GM06990 (cell line): ENCODE results near the gene LSP1.
"Not testable (repeated sequence)": the region's sequence is repeated elsewhere in the genome, so short reads cannot be mapped to it uniquely, and the experiment has no call there.

Source experiments
- DNase-seq: peaks from one replicate; pipeline ENCODE4 v3.0.0-alpha.2; 2011; ENCODE audit not compliant: insufficient read length; ENCODE audit errors: extremely low read depth
- H3K27me3 ChIP-seq: replicated peaks from 2 replicates; pipeline ENCODE4 v1.6.0; 2011; ENCODE audit warnings: low read length; ENCODE audit not compliant: control insufficient read depth, insufficient read depth
- H3K36me3 ChIP-seq: 2 replicates; pipeline ENCODE4 v1.5.1; 2011; ENCODE audit warnings: low read length; ENCODE audit not compliant: control insufficient read depth, insufficient read depth
- H3K4me3 ChIP-seq: replicated peaks from 2 replicates; pipeline ENCODE4 v1.5.1; 2011; ENCODE audit warnings: low read depth, mild to moderate bottlenecking, control low read depth, low read length
- CTCF ChIP-seq: IDR thresholded peaks from 2 replicates; pipeline ENCODE4 v1.5.1; 2011; ENCODE audit warnings: low read length, control low read depth, mild to moderate bottlenecking, inconsistent platforms; ENCODE audit not compliant: insufficient read depth, poor library complexity, severe bottlenecking

The LSP1 gene

GRCh38 chr11:1936781-1937615, 84.1 kb downstream of the LSP1 start:
- TF ChIP-seq CTCF, result no peak
- H3K27me3 ChIP-seq, result no peaks in the 10 kb centered on the region; the same call in 1 of the 2 replicates
- no peak overlapping the region for H3K4me3 ChIP-seq
- H3K36me3 ChIP-seq, result no peaks in the 10 kb centered on the region
- no peak for DNase-seq

- H3K27me3 ChIP-seq, result no peaks in the 10 kb centered on the region; the same call in 1 of the 2 replicates
- no peak for TF ChIP-seq CTCF
- H3K36me3 ChIP-seq, result no peaks in the 10 kb centered on the region
- DNase-seq, result no peak
- H3K4me3 ChIP-seq, result no peak overlapping the region
Measured at GRCh38 chr11:1937616-1938342, 84.9 kb downstream of the LSP1 start.

- no peak for DNase-seq
- Histone ChIP-seq H3K4me3 (no peak overlapping the region), H3K36me3 (no peaks in the 10 kb centered on the region), H3K27me3 (no peaks in the 10 kb centered on the region; the same call in 1 of the 2 replicates)
- TF ChIP-seq CTCF, result no peak
Measured at GRCh38 chr11:1938343-1939005, 85.6 kb downstream of the LSP1 start.

GRCh38 chr11:1939006-1939625, 86.2 kb downstream of the LSP1 start:
- no peak for TF ChIP-seq CTCF

GRCh38 chr11:1939788-1940187, 86.9 kb downstream of the LSP1 start:
- H3K36me3 ChIP-seq, DNase-seq, H3K4me3 ChIP-seq, H3K27me3 ChIP-seq: not testable (repeated sequence)

More at GRCh38 chr11:1939006-1939625, 86.2 kb downstream of the LSP1 start:
- Histone ChIP-seq H3K36me3 (no peaks in the 10 kb centered on the region), H3K27me3 (no peaks in the 10 kb centered on the region; the same call in 1 of the 2 replicates), H3K4me3 (no peak overlapping the region)
- DNase-seq, result no peak
